ENCODE measurements around the gene GASK1A. TPM values are rescaled to one million over a fixed set of nuclear protein-coding genes. Genes with fewer than 3 reads are reported as not detected.
"Not testable (repeated sequence)": the region's sequence is repeated elsewhere in the genome, so short reads cannot be mapped to it uniquely, and the experiment has no call there.

GASK1A gene
- total RNA-seq, 1 experiment from 2014 or later = not detected

GRCh38 chr3:43063114-43063513 lies 84.0 kb downstream of the GASK1A start:
- no TSS peak for BruUV-seq (replicated peaks)
- no peaks in the 10 kb centered on the region for H3K27me3 ChIP-seq (ENCODE audit: control insufficient read depth, insufficient read depth, low read length)
- CTCF ChIA-PET = no interaction called here

GRCh38 chr3:43070670-43071069 lies 91.6 kb downstream of the GASK1A start:
- H3K9me3 ChIP-seq (ENCODE audit: control insufficient read depth, insufficient read depth, low read depth, low read length); POLR2A ChIA-PET; H3K27me3 ChIP-seq (ENCODE audit: control insufficient read depth, insufficient read depth, low read length); H3K36me3 ChIP-seq (ENCODE audit: control insufficient read depth, insufficient read depth, low read length); H3K4me1 ChIP-seq (ENCODE audit: control insufficient read depth, insufficient read depth, low read length); in situ Hi-C loops (cut with HindIII; ENCODE audit: low pct_unique_long_range_greater_than_20kb, low sequenced_read_pairs); CTCF ChIA-PET; intact Hi-C loops (cut with micrococcal nuclease; ENCODE audit: unreplicated experiment); BruUV-seq (replicated peaks); H3K4me3 ChIP-seq (ENCODE audit: low read depth in 2 of 2, low read length in 2 of 2); H3K27ac ChIP-seq (ENCODE audit: low read length); DNase-seq (ENCODE audit: low read depth, low spot score); ATAC-seq: not testable (repeated sequence)

More at GRCh38 chr3:43063114-43063513, 84.0 kb downstream of the GASK1A start:
- Histone ChIP-seq H3K9me3 (ENCODE audit: control insufficient read depth, insufficient read depth, low read depth, low read length) (no peaks in the 10 kb centered on the region), H3K4me3 (ENCODE audit: low read depth in 2 of 2, low read length in 2 of 2) (no peak overlapping the region), H3K4me1 (ENCODE audit: control insufficient read depth, insufficient read depth, low read length) (no peaks in the 10 kb centered on the region), H3K27ac (ENCODE audit: low read length) (no peak overlapping the region), H3K36me3 (ENCODE audit: control insufficient read depth, insufficient read depth, low read length) (no peaks in the 10 kb centered on the region)
- in situ Hi-C loops (cut with HindIII; ENCODE audit: low pct_unique_long_range_greater_than_20kb, low sequenced_read_pairs) = no loop called here
- DNase-seq (ENCODE audit: low read depth, low spot score) (no peak), ATAC-seq (no peak)
- no peak for TF ChIP-seq SIN3A (IDR thresholded peaks at IDR 0.05; ENCODE audit: borderline replicate concordance, insufficient read depth, low read depth, low read length)
- TF ChIP-seq TCF7L2 (IDR thresholded peaks at IDR 0.05; ENCODE audit: low read depth, low read length) = no peak
- TF ChIP-seq, protein P1, sequence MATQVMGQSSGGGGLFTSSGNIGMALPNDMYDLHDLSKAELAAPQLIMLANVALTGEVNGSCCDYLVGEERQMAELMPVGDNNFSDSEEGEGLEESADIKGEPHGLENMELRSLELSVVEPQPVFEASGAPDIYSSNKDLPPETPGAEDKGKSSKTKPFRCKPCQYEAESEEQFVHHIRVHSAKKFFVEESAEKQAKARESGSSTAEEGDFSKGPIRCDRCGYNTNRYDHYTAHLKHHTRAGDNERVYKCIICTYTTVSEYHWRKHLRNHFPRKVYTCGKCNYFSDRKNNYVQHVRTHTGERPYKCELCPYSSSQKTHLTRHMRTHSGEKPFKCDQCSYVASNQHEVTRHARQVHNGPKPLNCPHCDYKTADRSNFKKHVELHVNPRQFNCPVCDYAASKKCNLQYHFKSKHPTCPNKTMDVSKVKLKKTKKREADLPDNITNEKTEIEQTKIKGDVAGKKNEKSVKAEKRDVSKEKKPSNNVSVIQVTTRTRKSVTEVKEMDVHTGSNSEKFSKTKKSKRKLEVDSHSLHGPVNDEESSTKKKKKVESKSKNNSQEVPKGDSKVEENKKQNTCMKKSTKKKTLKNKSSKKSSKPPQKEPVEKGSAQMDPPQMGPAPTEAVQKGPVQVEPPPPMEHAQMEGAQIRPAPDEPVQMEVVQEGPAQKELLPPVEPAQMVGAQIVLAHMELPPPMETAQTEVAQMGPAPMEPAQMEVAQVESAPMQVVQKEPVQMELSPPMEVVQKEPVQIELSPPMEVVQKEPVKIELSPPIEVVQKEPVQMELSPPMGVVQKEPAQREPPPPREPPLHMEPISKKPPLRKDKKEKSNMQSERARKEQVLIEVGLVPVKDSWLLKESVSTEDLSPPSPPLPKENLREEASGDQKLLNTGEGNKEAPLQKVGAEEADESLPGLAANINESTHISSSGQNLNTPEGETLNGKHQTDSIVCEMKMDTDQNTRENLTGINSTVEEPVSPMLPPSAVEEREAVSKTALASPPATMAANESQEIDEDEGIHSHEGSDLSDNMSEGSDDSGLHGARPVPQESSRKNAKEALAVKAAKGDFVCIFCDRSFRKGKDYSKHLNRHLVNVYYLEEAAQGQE (IDR thresholded peaks at IDR 0.05; ENCODE audit: insufficient read depth in 1 of 2, low read depth in 2 of 2, low read length in 1 of 2) = no peak
- no peak for TF ChIP-seq POLR2AphosphoS5 (IDR thresholded peaks at IDR 0.05; ENCODE audit: low read depth, low read length)
- TF ChIP-seq, protein P2, sequence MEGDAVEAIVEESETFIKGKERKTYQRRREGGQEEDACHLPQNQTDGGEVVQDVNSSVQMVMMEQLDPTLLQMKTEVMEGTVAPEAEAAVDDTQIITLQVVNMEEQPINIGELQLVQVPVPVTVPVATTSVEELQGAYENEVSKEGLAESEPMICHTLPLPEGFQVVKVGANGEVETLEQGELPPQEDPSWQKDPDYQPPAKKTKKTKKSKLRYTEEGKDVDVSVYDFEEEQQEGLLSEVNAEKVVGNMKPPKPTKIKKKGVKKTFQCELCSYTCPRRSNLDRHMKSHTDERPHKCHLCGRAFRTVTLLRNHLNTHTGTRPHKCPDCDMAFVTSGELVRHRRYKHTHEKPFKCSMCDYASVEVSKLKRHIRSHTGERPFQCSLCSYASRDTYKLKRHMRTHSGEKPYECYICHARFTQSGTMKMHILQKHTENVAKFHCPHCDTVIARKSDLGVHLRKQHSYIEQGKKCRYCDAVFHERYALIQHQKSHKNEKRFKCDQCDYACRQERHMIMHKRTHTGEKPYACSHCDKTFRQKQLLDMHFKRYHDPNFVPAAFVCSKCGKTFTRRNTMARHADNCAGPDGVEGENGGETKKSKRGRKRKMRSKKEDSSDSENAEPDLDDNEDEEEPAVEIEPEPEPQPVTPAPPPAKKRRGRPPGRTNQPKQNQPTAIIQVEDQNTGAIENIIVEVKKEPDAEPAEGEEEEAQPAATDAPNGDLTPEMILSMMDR (IDR thresholded peaks at IDR 0.05) = no peak
- POLR2A ChIA-PET = no interaction called here
- intact Hi-C loops (cut with micrococcal nuclease; ENCODE audit: unreplicated experiment) = no loop called here

DNA sequence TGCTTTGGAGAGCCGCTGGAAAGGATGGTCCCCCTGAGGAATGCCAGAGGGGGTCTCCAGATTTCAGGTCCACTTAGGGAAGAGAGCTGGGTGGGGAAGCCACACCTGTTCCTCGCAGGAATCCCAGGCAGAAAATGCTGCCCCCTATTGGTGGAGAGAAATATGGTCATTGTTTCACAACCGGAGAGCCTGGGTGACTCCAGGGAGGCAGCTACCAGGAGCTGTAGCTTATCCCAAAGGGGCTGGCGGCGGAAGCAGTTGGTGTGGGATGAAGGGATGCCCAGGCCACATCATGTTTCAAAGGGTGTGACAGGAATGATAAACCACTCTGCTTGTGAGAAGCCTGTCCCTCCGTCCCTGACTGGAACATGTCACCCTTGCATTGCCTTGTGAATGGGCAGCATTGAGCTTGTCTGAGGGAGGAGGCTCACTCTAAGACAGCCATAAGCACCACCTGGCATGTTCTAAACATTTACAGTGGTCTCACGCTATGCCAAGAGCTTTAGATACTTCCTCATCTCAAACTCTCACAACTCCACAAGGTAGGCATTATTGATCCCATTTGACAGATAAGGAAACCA lies 92.3 kb downstream of the GASK1A start:
- no peak for ATAC-seq
- peak; percentile 4 for DNase-seq (ENCODE audit: low read depth, low spot score)
- no peaks in the 10 kb centered on the region for H3K27me3 ChIP-seq (ENCODE audit: control insufficient read depth, insufficient read depth, low read length)
- H3K4me3 ChIP-seq (ENCODE audit: low read depth in 2 of 2, low read length in 2 of 2) = no peak overlapping the region
- H3K36me3 ChIP-seq (ENCODE audit: control insufficient read depth, insufficient read depth, low read length) = no peaks in the 10 kb centered on the region
- ChIA-PET POLR2A (no interaction called here), CTCF (no interaction called here)
- in situ Hi-C loops (cut with HindIII; ENCODE audit: low pct_unique_long_range_greater_than_20kb, low sequenced_read_pairs) (no loop called here), intact Hi-C loops (cut with micrococcal nuclease; ENCODE audit: unreplicated experiment) (no loop called here)
- no peaks in the 10 kb centered on the region for H3K9me3 ChIP-seq (ENCODE audit: control insufficient read depth, insufficient read depth, low read depth, low read length)
- no peak overlapping the region for H3K27ac ChIP-seq (ENCODE audit: low read length)
- TF ChIP-seq TCF7L2 (IDR thresholded peaks at IDR 0.05; ENCODE audit: low read depth, low read length) = no peak
- TF ChIP-seq, protein P2 (IDR thresholded peaks at IDR 0.05) = peak; percentile 69
- TF ChIP-seq POLR2AphosphoS5 (IDR thresholded peaks at IDR 0.05; ENCODE audit: low read depth, low read length) = no peak
- BruUV-seq (replicated peaks) = no TSS peak
- no peaks in the 10 kb centered on the region for H3K4me1 ChIP-seq (ENCODE audit: control insufficient read depth, insufficient read depth, low read length)
